ENCODE results near the gene CLCN7. TPM values are rescaled to one million over a fixed set of nuclear protein-coding genes. Genes with fewer than 3 reads are reported as not detected.
A peak's percentile ranks its signal among the peaks of the same experiment; 100 is the strongest.
"Not testable (repeated sequence)": the region's sequence is repeated elsewhere in the genome, so short reads cannot be mapped to it uniquely, and the experiment has no call there.

The CLCN7 gene
- total RNA-seq, 2 donors from 2014 or later = 43.3 to 47.0 TPM

GRCh38 chr16:1485847-1486496, 11.1 kb upstream of the CLCN7 start:
- Histone ChIP-seq H3K4me1 (ENCODE audit: control insufficient read depth in 1 of 2, low read depth in 2 of 2) (no peaks in the 10 kb centered on the region), H3K4me3 (no peak overlapping the region), H3K36me3 (no peaks in the 10 kb centered on the region), H3K27ac (no peak overlapping the region), H3K9me3 (no peaks in the 10 kb centered on the region), H3K27me3 (replicated peaks; ENCODE audit: insufficient read depth) (no peaks in the 10 kb centered on the region)
- DNase-seq (ENCODE audit: low spot score) = no peak
- ATAC-seq (ENCODE audit: insufficient number of reproducible peaks, low FRiP score, low read depth) = no peak
- TF ChIP-seq CTCF (IDR thresholded peaks at IDR 0.05) = no peak

- ATAC-seq (ENCODE audit: insufficient number of reproducible peaks, low FRiP score, low read depth) (no peak), DNase-seq (ENCODE audit: low spot score) (no peak)
- Histone ChIP-seq H3K36me3 (no peaks in the 10 kb centered on the region), H3K27me3 (replicated peaks; ENCODE audit: insufficient read depth) (no peaks in the 10 kb centered on the region), H3K4me3 (no peak overlapping the region), H3K4me1 (ENCODE audit: control insufficient read depth in 1 of 2, low read depth in 2 of 2) (no peaks in the 10 kb centered on the region), H3K27ac (no peak overlapping the region), H3K9me3 (no peaks in the 10 kb centered on the region)
- no peak for TF ChIP-seq CTCF (IDR thresholded peaks at IDR 0.05)
Observed at GRCh38 chr16:1481906-1482835, 7.3 kb upstream of the CLCN7 start.

GRCh38 chr16:1478937-1479336, 4.1 kb upstream of the CLCN7 start:
- H3K36me3 ChIP-seq; H3K9me3 ChIP-seq; DNase-seq (ENCODE audit: low spot score); H3K27ac ChIP-seq; H3K4me3 ChIP-seq; H3K27me3 ChIP-seq (replicated peaks; ENCODE audit: insufficient read depth); ATAC-seq (ENCODE audit: insufficient number of reproducible peaks, low FRiP score, low read depth): not testable (repeated sequence)
- H3K4me1 ChIP-seq (ENCODE audit: control insufficient read depth in 1 of 2, low read depth in 2 of 2) = peaks cover 4 to 12% of the 10 kb centered on the region in 2 donors

GRCh38 chr16:1477033-1477432, 2.2 kb upstream of the CLCN7 start:
- ATAC-seq (ENCODE audit: insufficient number of reproducible peaks, low FRiP score, low read depth) (no peak), DNase-seq (ENCODE audit: low spot score) (no peak)
- Histone ChIP-seq H3K9me3 (no peaks in the 10 kb centered on the region), H3K27me3 (replicated peaks; ENCODE audit: insufficient read depth) (no peaks in the 10 kb centered on the region), H3K36me3 (no peaks in the 10 kb centered on the region), H3K4me3 (no peak overlapping the region), H3K27ac (no peak overlapping the region), H3K4me1 (ENCODE audit: control insufficient read depth in 1 of 2, low read depth in 2 of 2) (peaks cover 12 to 24% of the 10 kb centered on the region in 2 donors)
- no peak for TF ChIP-seq CTCF (IDR thresholded peaks at IDR 0.05)

- ATAC-seq (ENCODE audit: insufficient number of reproducible peaks, low FRiP score, low read depth) = no peak
- no peak for DNase-seq (ENCODE audit: low spot score)
- no peak for TF ChIP-seq CTCF (IDR thresholded peaks at IDR 0.05)
- no peaks in the 10 kb centered on the region for H3K36me3 ChIP-seq
- H3K27me3 ChIP-seq (replicated peaks; ENCODE audit: insufficient read depth) = no peaks in the 10 kb centered on the region
- H3K4me3 ChIP-seq = peak overlapping the region; percentile 96
- H3K27ac ChIP-seq = peak overlapping the region; percentile 88 to 89
- no peaks in the 10 kb centered on the region for H3K9me3 ChIP-seq
- H3K4me1 ChIP-seq (ENCODE audit: control insufficient read depth in 1 of 2, low read depth in 2 of 2) = peaks cover 12 to 24% of the 10 kb centered on the region in 2 donors
Observed at GRCh38 chr16:1475552-1476114, 805 bp upstream of the CLCN7 start.

Measured in thoracic aorta (tissue), 2 donors.